Astrocyte of the cerebellum (primary cell): ENCODE measurements around the gene XPO5.

ENCODE experiments used
- DNase-seq: peaks from one replicate; pipeline ENCODE4 v3.0.0-alpha.2; 2011; ENCODE audit warnings: low read depth
- H3K4me3 ChIP-seq: 2 replicates; pipeline ENCODE4 v1.5.1; 2011; ENCODE audit warnings: mild to moderate bottlenecking, low read depth, low read length, moderate library complexity
- in situ Hi-C: cut with HindIII; loops from 2 replicates; pipeline ENCODE4 v1.10.0; 2017; ENCODE audit warnings: low sequenced_read_pairs
- TF ChIP-seq, protein P1 (sequence below): IDR thresholded peaks from 2 replicates; pipeline ENCODE4 v1.5.1; 2012; ENCODE audit warnings: low read length, low read depth, moderate library complexity, mild to moderate bottlenecking; ENCODE audit errors: missing control alignments

XPO5 gene

GRCh38 chr6:43521836-43522235 is 54.0 kb downstream of the XPO5 start:
- TF ChIP-seq, protein P1, sequence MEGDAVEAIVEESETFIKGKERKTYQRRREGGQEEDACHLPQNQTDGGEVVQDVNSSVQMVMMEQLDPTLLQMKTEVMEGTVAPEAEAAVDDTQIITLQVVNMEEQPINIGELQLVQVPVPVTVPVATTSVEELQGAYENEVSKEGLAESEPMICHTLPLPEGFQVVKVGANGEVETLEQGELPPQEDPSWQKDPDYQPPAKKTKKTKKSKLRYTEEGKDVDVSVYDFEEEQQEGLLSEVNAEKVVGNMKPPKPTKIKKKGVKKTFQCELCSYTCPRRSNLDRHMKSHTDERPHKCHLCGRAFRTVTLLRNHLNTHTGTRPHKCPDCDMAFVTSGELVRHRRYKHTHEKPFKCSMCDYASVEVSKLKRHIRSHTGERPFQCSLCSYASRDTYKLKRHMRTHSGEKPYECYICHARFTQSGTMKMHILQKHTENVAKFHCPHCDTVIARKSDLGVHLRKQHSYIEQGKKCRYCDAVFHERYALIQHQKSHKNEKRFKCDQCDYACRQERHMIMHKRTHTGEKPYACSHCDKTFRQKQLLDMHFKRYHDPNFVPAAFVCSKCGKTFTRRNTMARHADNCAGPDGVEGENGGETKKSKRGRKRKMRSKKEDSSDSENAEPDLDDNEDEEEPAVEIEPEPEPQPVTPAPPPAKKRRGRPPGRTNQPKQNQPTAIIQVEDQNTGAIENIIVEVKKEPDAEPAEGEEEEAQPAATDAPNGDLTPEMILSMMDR: no peak
- no peak for DNase-seq
- in situ Hi-C loops: loop anchor here (5.0 kb wide), 1 partner anchor 70 kb away; no protein-coding TSS in a partner anchor
- no peak overlapping the region for H3K4me3 ChIP-seq

GRCh38 chr6:43520097-43520496 is 55.7 kb downstream of the XPO5 start:
- in situ Hi-C loops: loop anchor here (5.0 kb wide), 1 partner anchor 72 kb away; no protein-coding TSS in a partner anchor
- DNase-seq: no peak
- H3K4me3 ChIP-seq: no peak overlapping the region
- TF ChIP-seq, protein P1: no peak

- DNase-seq: no peak
- TF ChIP-seq, protein P1: no peak
- H3K4me3 ChIP-seq: peak overlapping the region; percentile 100
- in situ Hi-C loops: no loop called here
Measured at GRCh38 chr6:43517505-43518357, 58.1 kb downstream of the XPO5 start.

- TF ChIP-seq, protein P1: no peak
- peak within 1 kb of the TSS; percentile 100 for H3K4me3 ChIP-seq
- in situ Hi-C loops: no loop called here
- DNase-seq: peak; percentile 95
Measured at GRCh38 chr6:43516697-43517504, 58.9 kb downstream of the XPO5 start, which contains the start of the genes POLR1C and YIPF3. Gene POLR1C (plus strand): TSS chr6:43517089. CDS start chr6:43517110, 21 bp downstream. Gene YIPF3 (minus strand): TSS chr6:43516926. CDS start chr6:43516807, 119 bp downstream.

GRCh38 chr6:43516367-43516696 is 59.5 kb downstream of the XPO5 start:
- no peak for DNase-seq
- in situ Hi-C loops: no loop called here
- TF ChIP-seq, protein P1: no peak
- H3K4me3 ChIP-seq: peak overlapping the region; percentile 100

- TF ChIP-seq, protein P1: no peak
- in situ Hi-C loops: no loop called here
Measured at GRCh38 chr6:43515808-43516207, 60.0 kb downstream of the XPO5 start.

More at GRCh38 chr6:43515808-43516207, 60.0 kb downstream of the XPO5 start:
- DNase-seq: no peak
- peak overlapping the region; percentile 100 for H3K4me3 ChIP-seq
